ENCODE results near the gene MED15.

- TF ChIP-seq CTCF (IDR thresholded peaks at IDR 0.05) (no peak), POLR2A (IDR thresholded peaks at IDR 0.05) (no peak)
Measured at GRCh38 chr22:20571078-20571503, 63.7 kb downstream of the MED15 start.
